SU-DHL-6 (cell line): ENCODE data around the gene GABBR2.

Experiments used
- EZH2phosphoT487 ChIP-seq: fragments of 200-600 bp; sonication (generic), shearing (Covaris generic); conservative IDR thresholded peaks from 2 replicates; pipeline ENCODE4 v1.6.1; 2018; ENCODE audit warnings: mild to moderate bottlenecking, antibody characterized with exemption, low read length, moderate library complexity, mixed read lengths
- TF ChIP-seq, protein P1 (sequence below): fragments of 200-600 bp; sonication (generic); IDR thresholded peaks from one replicate; pipeline ENCODE4 v1.5.1; 2017; ENCODE audit warnings: antibody characterized with exemption, mild to moderate bottlenecking, low read length, moderate library complexity; ENCODE audit not compliant: insufficient read depth, poor library complexity, severe bottlenecking

DNA sequence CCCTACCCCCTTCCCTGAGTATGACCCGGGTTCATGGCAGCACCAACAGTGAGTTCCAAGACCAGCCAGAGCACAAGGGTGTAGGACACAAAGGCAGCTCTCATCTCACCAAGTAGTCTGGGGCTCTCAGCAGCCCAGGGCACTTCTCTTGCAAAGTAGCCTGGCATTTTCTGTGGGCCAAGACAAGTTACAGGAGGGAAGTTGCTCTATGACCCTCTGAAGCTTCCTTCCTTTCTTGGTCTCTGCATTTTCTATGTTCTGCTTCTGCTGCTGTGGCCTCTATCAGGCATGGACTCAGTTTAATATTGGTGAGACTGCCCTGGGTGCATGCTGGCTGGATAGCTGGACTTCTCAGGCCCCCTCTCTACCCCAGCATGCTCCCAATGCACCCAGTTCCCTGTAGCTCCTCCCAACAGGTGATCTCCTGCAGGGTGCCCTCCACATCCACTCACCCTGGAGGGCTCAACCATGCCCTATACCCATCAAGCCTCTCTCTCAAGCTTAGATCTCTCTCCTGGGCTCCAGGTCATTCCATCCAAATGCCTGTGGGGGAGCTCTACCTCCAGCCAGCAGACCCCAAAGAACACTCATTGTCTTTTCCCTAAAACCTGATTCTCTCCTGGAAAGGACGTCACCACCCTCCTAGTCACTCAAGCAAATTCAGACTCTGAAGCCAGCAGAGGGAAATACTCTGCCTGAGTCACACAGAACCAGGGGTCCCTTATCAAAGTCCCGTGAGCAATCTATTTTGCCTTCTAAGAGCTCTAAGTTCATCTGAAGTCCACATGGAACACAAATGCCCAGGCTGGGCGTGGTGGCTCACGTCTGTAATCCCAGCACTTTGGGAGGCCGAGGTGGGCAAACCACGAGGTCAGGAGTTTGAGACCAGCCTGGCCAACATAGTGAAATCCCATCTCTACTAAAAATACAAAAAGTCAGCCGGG lies 467.1 kb downstream of the GABBR2 start:
- TF ChIP-seq, protein P1, sequence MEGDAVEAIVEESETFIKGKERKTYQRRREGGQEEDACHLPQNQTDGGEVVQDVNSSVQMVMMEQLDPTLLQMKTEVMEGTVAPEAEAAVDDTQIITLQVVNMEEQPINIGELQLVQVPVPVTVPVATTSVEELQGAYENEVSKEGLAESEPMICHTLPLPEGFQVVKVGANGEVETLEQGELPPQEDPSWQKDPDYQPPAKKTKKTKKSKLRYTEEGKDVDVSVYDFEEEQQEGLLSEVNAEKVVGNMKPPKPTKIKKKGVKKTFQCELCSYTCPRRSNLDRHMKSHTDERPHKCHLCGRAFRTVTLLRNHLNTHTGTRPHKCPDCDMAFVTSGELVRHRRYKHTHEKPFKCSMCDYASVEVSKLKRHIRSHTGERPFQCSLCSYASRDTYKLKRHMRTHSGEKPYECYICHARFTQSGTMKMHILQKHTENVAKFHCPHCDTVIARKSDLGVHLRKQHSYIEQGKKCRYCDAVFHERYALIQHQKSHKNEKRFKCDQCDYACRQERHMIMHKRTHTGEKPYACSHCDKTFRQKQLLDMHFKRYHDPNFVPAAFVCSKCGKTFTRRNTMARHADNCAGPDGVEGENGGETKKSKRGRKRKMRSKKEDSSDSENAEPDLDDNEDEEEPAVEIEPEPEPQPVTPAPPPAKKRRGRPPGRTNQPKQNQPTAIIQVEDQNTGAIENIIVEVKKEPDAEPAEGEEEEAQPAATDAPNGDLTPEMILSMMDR = no peak
- TF ChIP-seq EZH2phosphoT487 = no peak
